GM10266 (cell line): ENCODE data around the gene UGT1A4.

Experiments used
- DNase-seq: peaks from one replicate; pipeline ENCODE4 v3.0.0; 2012; ENCODE audit errors: extremely low spot score
- CTCF ChIP-seq: IDR thresholded peaks from 2 replicates; pipeline ENCODE4 v1.5.1; 2012; ENCODE audit warnings: mild to moderate bottlenecking, low read depth; ENCODE audit not compliant: control insufficient read depth, insufficient read depth; ENCODE audit errors: missing control alignments

UGT1A4 gene

GRCh38 chr2:233817995-233818638 is 99.6 kb downstream of the UGT1A4 start:
- no peak for TF ChIP-seq CTCF
- no peak for DNase-seq

GRCh38 chr2:233818639-233819621 is 100.4 kb downstream of the UGT1A4 start:
- DNase-seq, result no peak
- no peak for TF ChIP-seq CTCF

GRCh38 chr2:233819884-233820773 is 101.6 kb downstream of the UGT1A4 start:
- no peak for DNase-seq
- TF ChIP-seq CTCF, result no peak

- no peak for DNase-seq
- TF ChIP-seq CTCF, result no peak
These were observed 102.2 kb downstream of the UGT1A4 start for GRCh38 chr2:233820774-233821105.

GRCh38 chr2:233821196-233821595 is 102.7 kb downstream of the UGT1A4 start:
- TF ChIP-seq CTCF, result no peak
- DNase-seq, result no peak

GRCh38 chr2:233821709-233822100 is 103.2 kb downstream of the UGT1A4 start:
- DNase-seq, result no peak
- no peak for TF ChIP-seq CTCF
